Spinal cord (tissue), 10 donors: ENCODE results near the gene ARHGAP26. TPM values are rescaled to one million over a fixed set of nuclear protein-coding genes. Genes with fewer than 3 reads are reported as not detected.
"Not testable (repeated sequence)": the region's sequence is repeated elsewhere in the genome, so short reads cannot be mapped to it uniquely, and the experiment has no call there.

ENCODE experiments used
- DNase-seq, 6 donors: peaks; one replicate each; pipeline versions ENCODE4 v3.0.0 to v3.0.0-alpha.2; 2013 to 2015; ENCODE audit warnings: low spot score in 6 of 6, low read depth in 4 of 6
- H3K27ac ChIP-seq: one replicate; pipeline ENCODE4 v1.5.1; 2013; ENCODE audit warnings: low read depth, low read length, control low read depth
- H3K27me3 ChIP-seq: one replicate; pipeline ENCODE4 v1.6.1; 2013; ENCODE audit warnings: low read length; ENCODE audit not compliant: control insufficient read depth, insufficient read depth
- H3K36me3 ChIP-seq: one replicate; pipeline ENCODE4 v1.6.1; 2013; ENCODE audit warnings: low read length; ENCODE audit not compliant: control insufficient read depth, insufficient read depth
- H3K4me1 ChIP-seq: one replicate; pipeline ENCODE4 v1.6.1; 2013; ENCODE audit warnings: low read length; ENCODE audit not compliant: control insufficient read depth, insufficient read depth
- H3K4me3 ChIP-seq: one replicate; pipeline ENCODE4 v1.5.1; 2013; ENCODE audit warnings: low read depth, low read length, control low read depth
- H3K9me3 ChIP-seq: one replicate; pipeline ENCODE4 v1.6.1; 2013; ENCODE audit warnings: low read length; ENCODE audit not compliant: control insufficient read depth, insufficient read depth
- WGBS: methylation state at CpG from one replicate; pipeline ENCODE4 v1.1.5; 2013; ENCODE audit warnings: missing lambda C conversion rate; ENCODE audit not compliant: insufficient coverage; 5-methylcytosine and 5-hydroxymethylcytosine counted together
- polyA plus RNA-seq, 2 donors: library from polyadenylated mRNA; unstranded; fragments of 120-200 nt; gene quantifications; one replicate each; pipeline ENCODE4 v1.2.1, GENCODE V29; 2013; ENCODE audit not compliant: insufficient read length in 2 of 2
- total RNA-seq, 2 donors: library from RNA; depleted of rRNA in 1 of 2; stranded (reverse); fragments of 120-200 nt in 1 of 2; fragments of >200 nt in 1 of 2; gene quantifications; one replicate each; pipeline versions ENCODE4 v1.2.3 to v1.2.4, GENCODE V29; 2013 to 2014
- donor health status: healthy.

Gene ARHGAP26
- total and polyA plus RNA-seq, 4 donors, result 21.9 to 39.7 (median 22.4) TPM

GRCh38 chr5:142965258-142966120, 195.3 kb downstream of the ARHGAP26 start:
- H3K27ac ChIP-seq, H3K36me3 ChIP-seq, H3K4me3 ChIP-seq, DNase-seq, H3K27me3 ChIP-seq, H3K4me1 ChIP-seq, H3K9me3 ChIP-seq: not testable (repeated sequence)
- 30% methylated on average over 2 of the region's 17 CpGs for WGBS

- Histone ChIP-seq H3K9me3 (no peaks in the 10 kb centered on the region), H3K4me3 (no peak overlapping the region), H3K27me3 (no peaks in the 10 kb centered on the region), H3K36me3 (no peaks in the 10 kb centered on the region), H3K27ac (no peak overlapping the region), H3K4me1 (no peaks in the 10 kb centered on the region)
- 80% methylated on average over 1 of the region's 3 CpGs for WGBS
- DNase-seq, result no peak
These were observed 195.9 kb downstream of the ARHGAP26 start for GRCh38 chr5:142966121-142966420.

- H3K36me3 ChIP-seq, result no peaks in the 10 kb centered on the region
- DNase-seq, result no peak
- no peak overlapping the region for H3K27ac ChIP-seq
- no CpG with 5 or more reads among the region's 2 CpGs for WGBS
- no peaks in the 10 kb centered on the region for H3K27me3 ChIP-seq
- no peaks in the 10 kb centered on the region for H3K9me3 ChIP-seq
- H3K4me3 ChIP-seq, result no peak overlapping the region
- H3K4me1 ChIP-seq, result peaks cover 4% of the 10 kb centered on the region
These were observed 199.0 kb downstream of the ARHGAP26 start for GRCh38 chr5:142969186-142969585.

- 80% methylated on average over 2 of the region's 3 CpGs for WGBS
- no peaks in the 10 kb centered on the region for H3K36me3 ChIP-seq
- H3K4me1 ChIP-seq, result peaks cover 4% of the 10 kb centered on the region
- H3K27me3 ChIP-seq, result no peaks in the 10 kb centered on the region
- no peaks in the 10 kb centered on the region for H3K9me3 ChIP-seq
- no peak overlapping the region for H3K27ac ChIP-seq
- no peak overlapping the region for H3K4me3 ChIP-seq
- no peak for DNase-seq
These were observed 199.7 kb downstream of the ARHGAP26 start for GRCh38 chr5:142969624-142970439.

- Histone ChIP-seq H3K4me3 (no peak overlapping the region), H3K36me3 (no peaks in the 10 kb centered on the region), H3K9me3 (no peaks in the 10 kb centered on the region), H3K27me3 (no peaks in the 10 kb centered on the region), H3K27ac (no peak overlapping the region), H3K4me1 (peaks cover 4% of the 10 kb centered on the region)
- no peak for DNase-seq
- WGBS, result 90% methylated on average over 2 of the region's 4 CpGs
These were observed 200.4 kb downstream of the ARHGAP26 start for GRCh38 chr5:142970440-142971030.

GRCh38 chr5:142971303-142972013, 201.3 kb downstream of the ARHGAP26 start:
- H3K27ac ChIP-seq, result no peak overlapping the region
- no peak for DNase-seq
- no peaks in the 10 kb centered on the region for H3K9me3 ChIP-seq

GRCh38 chr5:142972064-142972570, 201.9 kb downstream of the ARHGAP26 start:
- H3K4me1 ChIP-seq, result peaks cover 4% of the 10 kb centered on the region
- DNase-seq, result no peak
- no peak overlapping the region for H3K27ac ChIP-seq
- no peaks in the 10 kb centered on the region for H3K9me3 ChIP-seq
- 97% methylated on average over 4 of the region's 5 CpGs for WGBS
- no peaks in the 10 kb centered on the region for H3K36me3 ChIP-seq
- no peak overlapping the region for H3K4me3 ChIP-seq
- no peaks in the 10 kb centered on the region for H3K27me3 ChIP-seq

More at GRCh38 chr5:142971303-142972013, 201.3 kb downstream of the ARHGAP26 start:
- no peaks in the 10 kb centered on the region for H3K27me3 ChIP-seq
- no peaks in the 10 kb centered on the region for H3K36me3 ChIP-seq
- no peak overlapping the region for H3K4me3 ChIP-seq
- 93% methylated on average over 7 of the region's 11 CpGs for WGBS
- H3K4me1 ChIP-seq, result peaks cover 4% of the 10 kb centered on the region

- Histone ChIP-seq H3K4me3 (no peak overlapping the region), H3K36me3 (no peaks in the 10 kb centered on the region), H3K27ac (no peak overlapping the region), H3K27me3 (no peaks in the 10 kb centered on the region), H3K4me1 (peaks cover 4% of the 10 kb centered on the region), H3K9me3 (no peaks in the 10 kb centered on the region)
- DNase-seq, result no peak
- no CpG with 5 or more reads among the region's 3 CpGs for WGBS
These were observed 203.8 kb downstream of the ARHGAP26 start for GRCh38 chr5:142973932-142974331.

- H3K27me3 ChIP-seq, result no peaks in the 10 kb centered on the region
These were observed 204.2 kb downstream of the ARHGAP26 start for GRCh38 chr5:142974409-142974808.

More at GRCh38 chr5:142974409-142974808, 204.2 kb downstream of the ARHGAP26 start:
- Histone ChIP-seq H3K4me1 (peaks cover 4% of the 10 kb centered on the region), H3K4me3 (no peak overlapping the region), H3K9me3 (no peaks in the 10 kb centered on the region), H3K27ac (no peak overlapping the region), H3K36me3 (no peaks in the 10 kb centered on the region)
- DNase-seq, result no peak
- WGBS, result no CpG with 5 or more reads among the region's 4 CpGs
